Measurements from ENCODE around the gene GNGT1.

The GNGT1 gene

DNA sequence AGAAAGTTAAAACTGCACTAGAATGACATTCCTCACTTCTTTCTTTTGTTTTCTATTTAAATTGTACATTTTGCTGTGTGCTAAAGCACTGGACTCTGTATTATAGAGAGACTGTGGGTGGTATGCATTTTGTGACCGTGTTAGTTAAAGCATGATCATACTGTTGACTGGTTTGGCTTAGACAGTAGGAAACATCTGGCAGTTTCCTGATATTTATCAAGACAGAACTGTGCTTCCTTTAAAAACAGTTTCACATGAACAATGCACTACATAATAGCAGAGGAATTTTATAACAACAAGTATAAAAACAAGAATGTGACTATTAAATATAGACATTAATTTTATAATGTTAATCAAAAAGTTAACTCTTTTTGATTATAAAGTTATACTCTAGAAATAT lies 38.3 kb downstream of the GNGT1 start:
- ChIA-PET POLR2A (interaction anchor here (1.4 kb wide), 1 partner anchor 23 kb away, joined by 3 read pairs; the partner anchor contains the start of gene GNG11), CTCF (interaction anchor here (0.7 kb wide), 1 partner anchor 34 kb away, joined by 3 read pairs; no protein-coding TSS in a partner anchor)
- no peak overlapping the region for H3K4me3 ChIP-seq (ENCODE audit: low read depth, low read length)
- no peak for DNase-seq (ENCODE audit: low read depth, low spot score)
- TF ChIP-seq, protein P1, sequence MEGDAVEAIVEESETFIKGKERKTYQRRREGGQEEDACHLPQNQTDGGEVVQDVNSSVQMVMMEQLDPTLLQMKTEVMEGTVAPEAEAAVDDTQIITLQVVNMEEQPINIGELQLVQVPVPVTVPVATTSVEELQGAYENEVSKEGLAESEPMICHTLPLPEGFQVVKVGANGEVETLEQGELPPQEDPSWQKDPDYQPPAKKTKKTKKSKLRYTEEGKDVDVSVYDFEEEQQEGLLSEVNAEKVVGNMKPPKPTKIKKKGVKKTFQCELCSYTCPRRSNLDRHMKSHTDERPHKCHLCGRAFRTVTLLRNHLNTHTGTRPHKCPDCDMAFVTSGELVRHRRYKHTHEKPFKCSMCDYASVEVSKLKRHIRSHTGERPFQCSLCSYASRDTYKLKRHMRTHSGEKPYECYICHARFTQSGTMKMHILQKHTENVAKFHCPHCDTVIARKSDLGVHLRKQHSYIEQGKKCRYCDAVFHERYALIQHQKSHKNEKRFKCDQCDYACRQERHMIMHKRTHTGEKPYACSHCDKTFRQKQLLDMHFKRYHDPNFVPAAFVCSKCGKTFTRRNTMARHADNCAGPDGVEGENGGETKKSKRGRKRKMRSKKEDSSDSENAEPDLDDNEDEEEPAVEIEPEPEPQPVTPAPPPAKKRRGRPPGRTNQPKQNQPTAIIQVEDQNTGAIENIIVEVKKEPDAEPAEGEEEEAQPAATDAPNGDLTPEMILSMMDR (IDR thresholded peaks at IDR 0.05; ENCODE audit: insufficient read depth, low read length, missing control alignments): no peak

DNA sequence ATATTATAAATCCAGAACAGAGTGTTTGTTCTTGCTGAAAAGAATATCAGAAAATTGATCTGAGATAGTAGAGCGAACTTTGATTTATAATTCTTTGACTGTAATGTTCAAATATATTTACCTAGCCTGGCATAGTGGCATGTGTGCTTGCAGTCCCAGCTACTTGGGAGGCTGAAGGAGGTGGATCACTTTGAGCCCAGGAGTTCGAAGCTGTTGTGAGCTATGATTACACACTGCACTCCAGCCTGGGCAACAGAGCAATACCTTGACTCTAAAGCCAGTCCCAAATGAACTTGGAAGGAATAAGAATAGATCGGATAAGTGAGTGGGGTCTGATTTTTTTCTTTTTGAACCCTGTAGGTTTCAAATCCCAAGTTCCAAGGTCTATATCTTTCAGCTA lies 38.7 kb downstream of the GNGT1 start:
- ChIA-PET CTCF (interaction anchor here (0.7 kb wide), 1 partner anchor 35 kb away, joined by 3 read pairs; no protein-coding TSS in a partner anchor), POLR2A (interaction anchor here (1.4 kb wide), 1 partner anchor 23 kb away, joined by 3 read pairs; the partner anchor contains the start of gene GNG11)
- TF ChIP-seq, protein P1 (IDR thresholded peaks at IDR 0.05; ENCODE audit: insufficient read depth, low read length, missing control alignments): no peak
- no peak for DNase-seq (ENCODE audit: low read depth, low spot score)
- no peak overlapping the region for H3K4me3 ChIP-seq (ENCODE audit: low read depth, low read length)

DNA sequence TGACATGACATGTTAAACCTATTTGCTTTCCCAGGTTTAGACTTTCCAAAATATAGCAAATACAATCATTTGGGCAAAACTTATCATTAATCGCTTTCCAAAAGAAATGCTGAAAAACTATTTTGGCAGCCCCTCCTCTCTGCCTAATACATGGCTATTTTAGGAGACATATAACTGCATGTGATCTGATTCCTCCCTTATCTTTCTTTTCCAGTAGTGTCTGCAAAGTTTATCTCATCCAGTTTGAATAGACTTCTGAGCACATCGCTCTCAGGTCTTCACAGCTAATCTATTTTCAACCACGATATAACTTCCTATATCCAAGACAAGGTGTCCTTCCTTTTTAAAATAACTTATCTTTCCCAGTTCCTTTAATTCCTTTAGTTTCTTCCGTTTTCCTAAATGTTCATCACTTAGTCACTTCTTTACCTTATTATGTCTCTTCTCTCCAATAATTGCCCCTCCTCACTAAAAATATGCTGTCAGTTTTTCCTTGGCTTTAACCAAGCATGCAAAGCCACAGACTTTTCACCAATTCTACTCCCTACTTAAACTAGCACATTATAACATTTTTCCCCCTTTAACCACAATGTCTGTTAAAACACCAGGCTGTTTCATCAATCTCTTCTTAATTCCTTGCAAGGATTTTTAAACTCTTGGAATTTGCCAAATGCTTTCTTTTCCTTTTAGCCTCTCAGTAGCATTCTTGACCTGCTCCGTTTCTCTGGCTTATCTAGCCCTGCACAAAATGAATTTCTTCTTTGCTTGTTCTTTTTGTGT lies 39.6 kb downstream of the GNGT1 start:
- no peak overlapping the region for H3K4me3 ChIP-seq (ENCODE audit: low read depth, low read length)
- TF ChIP-seq, protein P1 (IDR thresholded peaks at IDR 0.05; ENCODE audit: insufficient read depth, low read length, missing control alignments): no peak
- CTCF ChIA-PET: interaction anchor here (0.7 to 1.0 kb wide), 2 partner anchors 24 to 45 kb away, joined by 3 read pairs; no protein-coding TSS in a partner anchor
- DNase-seq (ENCODE audit: low read depth, low spot score): no peak
- POLR2A ChIA-PET: interaction anchor here (1.4 kb wide), 1 partner anchor 24 kb away, joined by 3 read pairs; the partner anchor contains the start of gene GNG11

DNA sequence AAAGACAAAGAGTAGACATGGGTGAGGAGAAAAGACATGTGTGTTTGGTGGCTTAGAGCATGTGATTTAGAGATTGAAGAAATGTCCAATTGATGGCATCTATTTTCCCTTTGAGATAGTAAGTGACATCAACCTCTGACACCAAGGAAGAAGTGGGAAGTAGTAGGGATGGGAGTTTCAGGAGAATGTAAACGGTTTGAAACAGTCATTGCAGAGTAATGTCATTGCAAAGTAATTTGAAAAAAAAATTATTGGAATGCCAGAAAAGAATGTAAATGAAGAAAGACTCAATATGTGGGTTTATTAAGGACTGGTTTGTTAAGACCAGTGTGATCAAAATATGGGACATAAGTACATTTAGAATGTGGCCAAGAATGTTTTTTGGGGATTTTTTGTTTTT lies 41.7 kb downstream of the GNGT1 start:
- TF ChIP-seq, protein P1 (IDR thresholded peaks at IDR 0.05; ENCODE audit: insufficient read depth, low read length, missing control alignments): no peak
- CTCF ChIA-PET: no interaction called here
- peak; percentile 41 for DNase-seq (ENCODE audit: low read depth, low spot score)
- H3K4me3 ChIP-seq (ENCODE audit: low read depth, low read length): no peak overlapping the region
- POLR2A ChIA-PET: no interaction called here

DNA sequence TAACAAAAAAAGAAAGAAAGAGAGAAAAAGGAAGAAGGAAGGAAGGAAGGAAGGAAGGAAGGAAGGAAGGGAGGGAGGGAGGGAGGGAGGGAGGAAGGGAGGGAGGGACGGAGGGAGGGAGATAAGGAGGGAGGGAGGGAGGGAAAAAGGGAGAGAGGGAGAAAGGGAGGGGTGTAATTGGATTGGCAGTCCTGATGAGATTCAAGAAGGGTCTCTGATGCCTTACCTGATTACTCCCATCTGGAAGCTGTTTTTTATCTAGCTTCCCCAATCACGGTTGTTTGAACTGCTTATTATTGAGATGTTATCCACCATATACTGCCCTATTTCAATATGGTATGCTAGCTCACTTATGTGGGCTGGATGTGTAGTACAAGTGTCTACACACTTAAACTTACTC lies 42.5 kb downstream of the GNGT1 start:
- no peak for DNase-seq (ENCODE audit: low read depth, low spot score)
- ChIA-PET POLR2A (no interaction called here), CTCF (interaction anchor here (1.0 kb wide), 1 partner anchor 16 kb away, joined by 3 read pairs; no protein-coding TSS in a partner anchor)
- H3K4me3 ChIP-seq (ENCODE audit: low read depth, low read length): no peak overlapping the region
- TF ChIP-seq, protein P1 (IDR thresholded peaks at IDR 0.05; ENCODE audit: insufficient read depth, low read length, missing control alignments): no peak

DNA sequence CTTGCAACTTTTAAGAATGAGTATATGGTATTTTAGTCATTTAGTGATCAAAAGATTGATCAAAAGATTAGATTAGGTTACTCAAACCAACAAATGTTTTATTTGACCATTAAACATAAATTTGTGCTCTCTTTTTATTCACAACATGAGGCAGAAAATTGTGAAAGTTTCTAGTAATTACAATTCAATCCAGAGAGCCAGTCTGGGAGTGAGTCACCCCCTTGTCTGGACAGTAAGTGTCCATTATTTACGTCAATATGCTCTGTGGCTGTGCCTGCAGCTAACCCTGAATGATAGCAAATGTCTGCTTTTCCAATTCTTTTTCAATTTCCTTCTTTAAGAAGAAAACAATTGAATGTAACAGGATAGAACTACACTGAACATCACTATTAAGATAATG lies 43.1 kb downstream of the GNGT1 start:
- no peak overlapping the region for H3K4me3 ChIP-seq (ENCODE audit: low read depth, low read length)
- peak; percentile 64 for DNase-seq (ENCODE audit: low read depth, low spot score)
- POLR2A ChIA-PET: no interaction called here
- TF ChIP-seq, protein P1 (IDR thresholded peaks at IDR 0.05; ENCODE audit: insufficient read depth, low read length, missing control alignments): no peak
- CTCF ChIA-PET: interaction anchor here (1.0 kb wide), 1 partner anchor 16 kb away, joined by 3 read pairs; no protein-coding TSS in a partner anchor

All from AG04449 (cell line).